ENCODE results near the gene ATG4B.

ATG4B gene

GRCh38 chr2:241613017-241613780, 24.3 kb upstream of the ATG4B start:
- DNase-seq, result no peak

GRCh38 chr2:241615041-241615440, 22.5 kb upstream of the ATG4B start:
- no peak for DNase-seq

GRCh38 chr2:241615522-241616052, 21.9 kb upstream of the ATG4B start:
- no peak for DNase-seq

GRCh38 chr2:241616168-241617125, 21.0 kb upstream of the ATG4B start:
- no peak for DNase-seq

- peak; percentile 31 for DNase-seq
Measured at GRCh38 chr2:241617431-241618154, 19.9 kb upstream of the ATG4B start.

GRCh38 chr2:241618296-241618805, 19.1 kb upstream of the ATG4B start:
- DNase-seq, result no peak

GRCh38 chr2:241618829-241619228, 18.7 kb upstream of the ATG4B start:
- DNase-seq, result no peak

- DNase-seq, result no peak
Measured at GRCh38 chr2:241619597-241620418, 17.7 kb upstream of the ATG4B start.

GRCh38 chr2:241620419-241620769, 17.1 kb upstream of the ATG4B start:
- DNase-seq, result peak; percentile 47

- DNase-seq, result no peak
Measured at GRCh38 chr2:241627675-241628074, 9.8 kb upstream of the ATG4B start.

- no peak for DNase-seq
Measured at GRCh38 chr2:241629762-241630435, 7.6 kb upstream of the ATG4B start.

GRCh38 chr2:241632478-241633325, 4.8 kb upstream of the ATG4B start:
- DNase-seq, result no peak

- DNase-seq, result no peak
Measured at GRCh38 chr2:241633561-241633960, 3.9 kb upstream of the ATG4B start.

- DNase-seq, result no peak
Measured at GRCh38 chr2:241635756-241636155, 1.7 kb upstream of the ATG4B start.

- DNase-seq, result peak; percentile 24
Measured at GRCh38 chr2:241636182-241637017, 1.1 kb upstream of the ATG4B start.

- DNase-seq, result peak; percentile 58
Measured at GRCh38 chr2:241637795-241638660, 535 bp downstream of the ATG4B start.

GRCh38 chr2:241638940-241639339, 1.4 kb downstream of the ATG4B start:
- no peak for DNase-seq

- DNase-seq, result no peak
Measured at GRCh38 chr2:241639385-241639784, 1.9 kb downstream of the ATG4B start.

Measured in inflammatory macrophage treated with lipopolysaccharide for 4 hours (primary cell).